GM23338 (cell line): Measurements from ENCODE around the gene VIPR1. TPM values are rescaled to one million over a fixed set of nuclear protein-coding genes. Genes with fewer than 3 reads are reported as not detected.

Experiments
- ATAC-seq: fragments of 200-7000 bp; cut with Tn5 transposase; 3 replicates; pipeline ENCODE4 v1.9.1; 2020
- DNase-seq: peaks from one replicate; pipeline ENCODE4 v3.0.0-alpha.2; 2015; ENCODE audit warnings: low spot score
- H2AFZ ChIP-seq: fragments of 200-600 bp; sonication (generic); 2 replicates; pipeline ENCODE4 v1.8.0; 2016; ENCODE audit warnings: antibody characterized with exemption, mild to moderate bottlenecking, moderate library complexity
- H3F3A ChIP-seq: fragments of 200-600 bp; sonication (generic); replicated peaks from 2 replicates; pipeline ENCODE4 v1.8.0; 2017; ENCODE audit warnings: antibody characterized with exemption, mixed run types, low read depth
- H3K27ac ChIP-seq: fragments of 200-600 bp; sonication (generic); 2 replicates; pipeline ENCODE4 v1.6.1; 2016; ENCODE audit warnings: low read depth
- H3K27me3 ChIP-seq: fragments of 200-600 bp; sonication (generic); 2 replicates; pipeline ENCODE4 v1.8.0; 2016; ENCODE audit warnings: mild to moderate bottlenecking, mixed run types, moderate library complexity; ENCODE audit not compliant: insufficient read depth
- H3K36me3 ChIP-seq: fragments of 200-600 bp; sonication (generic); 2 replicates; pipeline ENCODE4 v1.8.0; 2016; ENCODE audit warnings: mild to moderate bottlenecking; ENCODE audit not compliant: insufficient read depth
- H3K4me1 ChIP-seq: fragments of 200-600 bp; sonication (generic); 2 replicates; pipeline ENCODE4 v1.8.0; 2016; ENCODE audit warnings: mild to moderate bottlenecking, moderate library complexity; ENCODE audit not compliant: insufficient read depth
- H3K4me2 ChIP-seq: fragments of 200-600 bp; sonication (generic); 2 replicates; pipeline ENCODE4 v1.7.1; 2017; ENCODE audit warnings: mixed run types
- H3K4me3 ChIP-seq: fragments of 200-600 bp; sonication (generic); 2 replicates; pipeline ENCODE4 v1.6.1; 2016; ENCODE audit warnings: mixed run types
- H3K79me2 ChIP-seq: fragments of 200-600 bp; sonication (generic); replicated peaks from 2 replicates; pipeline ENCODE4 v1.8.0; 2017; ENCODE audit warnings: mild to moderate bottlenecking; ENCODE audit not compliant: insufficient read depth
- H3K9me2 ChIP-seq: fragments of 200-600 bp; sonication (generic); 2 replicates; pipeline ENCODE4 v1.8.0; 2017; ENCODE audit not compliant: insufficient read depth
- H4K20me1 ChIP-seq: fragments of 200-600 bp; sonication (generic); replicated peaks from 2 replicates; pipeline ENCODE4 v1.8.0; 2017; ENCODE audit warnings: mild to moderate bottlenecking; ENCODE audit not compliant: insufficient read depth
- H3K27ac Mint-ChIP-seq: 2 replicates; pipeline ENCODE4 v1.8.0; 2020; ENCODE audit warnings: inconsistent platforms, mild to moderate bottlenecking, moderate library complexity, mixed read lengths
- H3K27me3 Mint-ChIP-seq: 3 replicates; pipeline ENCODE4 v1.8.0; 2022; ENCODE audit warnings: low read depth, mild to moderate bottlenecking, moderate library complexity, mixed read lengths, inconsistent platforms; ENCODE audit not compliant: insufficient read depth, poor library complexity
- H3K36me3 Mint-ChIP-seq: 3 replicates; pipeline ENCODE4 v1.8.0; 2021; ENCODE audit warnings: low read depth, mild to moderate bottlenecking, inconsistent platforms, moderate library complexity, mixed read lengths
- H3K4me1 Mint-ChIP-seq: 3 replicates; pipeline ENCODE4 v1.8.0; 2020; ENCODE audit warnings: mild to moderate bottlenecking, inconsistent platforms, mixed read lengths
- H3K4me3 Mint-ChIP-seq: 3 replicates; pipeline ENCODE4 v1.8.0; 2021; ENCODE audit warnings: moderate library complexity, mild to moderate bottlenecking, inconsistent platforms, mixed read lengths
- H3K9me3 Mint-ChIP-seq: 3 replicates; pipeline ENCODE4 v1.8.0; 2020; ENCODE audit warnings: moderate library complexity, mild to moderate bottlenecking, inconsistent platforms, mixed read lengths
- CTCF ChIP-seq, 2 experiments: fragments of 200-600 bp in 1 of 2; sonication (generic) in 1 of 2; conservative IDR thresholded peaks; 2 replicates each; pipeline versions ENCODE4 v1.5.1 to v1.6.1; 2016 to 2017; ENCODE audit warnings: antibody characterized with exemption in 2 of 2, low read depth in 2 of 2, mild to moderate bottlenecking in 2 of 2, moderate library complexity in 1 of 2
- ETS1 ChIP-seq: IDR thresholded peaks from 2 replicates; pipeline ENCODE4 v1.6.1; 2016; ENCODE audit warnings: antibody characterized with exemption
- EZH2 ChIP-seq: fragments of 200-600 bp; sonication (generic); IDR thresholded peaks from one replicate; pipeline ENCODE4 v1.8.0; 2017; ENCODE audit warnings: antibody characterized with exemption, mild to moderate bottlenecking, low read depth; ENCODE audit not compliant: unreplicated experiment
- EZH2phosphoT487 ChIP-seq: fragments of 200-600 bp; sonication (generic); IDR thresholded peaks from one replicate; pipeline ENCODE4 v1.8.1; 2018; ENCODE audit warnings: antibody characterized with exemption; ENCODE audit not compliant: unreplicated experiment
- JUNB ChIP-seq: IDR thresholded peaks from one replicate; pipeline ENCODE4 v1.6.1; 2016; ENCODE audit warnings: antibody characterized with exemption; ENCODE audit not compliant: unreplicated experiment
- REST ChIP-seq: IDR thresholded peaks from one replicate; pipeline ENCODE4 v1.6.1; 2018; ENCODE audit warnings: antibody characterized with exemption; ENCODE audit not compliant: unreplicated experiment
- STAT1 ChIP-seq: IDR thresholded peaks from one replicate; pipeline ENCODE4 v1.6.1; 2016; ENCODE audit warnings: antibody characterized with exemption; ENCODE audit not compliant: unreplicated experiment
- ZNF114 ChIP-seq: fragments of 250-450 bp; sonication (Bioruptor Pico); IDR thresholded peaks from 2 replicates; pipeline ENCODE4 v1.5.0; 2020; ENCODE audit warnings: mild to moderate bottlenecking, moderate library complexity
- ZNF331 ChIP-seq: fragments of 250-450 bp; sonication (Bioruptor Pico); IDR thresholded peaks from 2 replicates; pipeline ENCODE4 v1.5.0; 2020; ENCODE audit warnings: low read depth, mild to moderate bottlenecking, moderate library complexity
- polyA plus RNA-seq: library from polyadenylated mRNA; unstranded; fragments of >200 nt; fragmentation: Nextera tagmentation; extraction: Ambion mirVana; gene quantifications from 2 replicates; pipeline ENCODE4 v1.2.1, GENCODE V29; 2016
- total RNA-seq: library from RNA; depleted of rRNA; stranded (reverse); fragments of >200 nt; shearing (Covaris generic); gene quantifications from 2 replicates; pipeline ENCODE4 v1.2.3, GENCODE V29; 2014

Gene VIPR1
- total and polyA plus RNA-seq, 2 experiments from 2014 or later: 6.3 to 19.3 TPM

- H3K9me3 Mint-ChIP-seq: peaks cover 3% of the 10 kb centered on the region; the same call in 1 of the 3 replicates
- H3F3A ChIP-seq: no peaks in the 10 kb centered on the region
- H3K4me2 ChIP-seq: no peak overlapping the region
- H3K4me1 Mint-ChIP-seq: peaks cover 38% of the 10 kb centered on the region
- peaks cover 42% of the 10 kb centered on the region for H3K27me3 Mint-ChIP-seq
- H3K36me3 Mint-ChIP-seq: no peaks in the 10 kb centered on the region; the same call in 2 of the 3 replicates
- H3K9me2 ChIP-seq: no peaks in the 10 kb centered on the region
- ATAC-seq: no peak
- H3K27ac ChIP-seq: no peak overlapping the region
- no peak overlapping the region for H2AFZ ChIP-seq
- H3K27me3 ChIP-seq: peaks cover 45% of the 10 kb centered on the region
- H3K79me2 ChIP-seq: no peaks in the 10 kb centered on the region
- DNase-seq: no peak
- H3K27ac Mint-ChIP-seq: no peak overlapping the region
- peaks cover 17% of the 10 kb centered on the region for H3K4me1 ChIP-seq
- TF ChIP-seq STAT1 (no peak), CTCF (conservative IDR thresholded peaks at IDR 0.05; ENCODE audit: low read depth in 2 of 2) (no peak), ZNF331 (CRISPR knock-in tag) (no peak), JUNB (no peak), ZNF114 (CRISPR knock-in tag) (no peak), ETS1 (no peak), REST (no peak), EZH2phosphoT487 (no peak), EZH2 (no peak)
- H3K4me3 Mint-ChIP-seq: peak overlapping the region; percentile 14; the same call in 2 of the 3 replicates
- H4K20me1 ChIP-seq: no peaks in the 10 kb centered on the region; the same call in 1 of the 2 replicates
- H3K36me3 ChIP-seq: no peaks in the 10 kb centered on the region
- no peak overlapping the region for H3K4me3 ChIP-seq
Observed at GRCh38 chr3:42503957-42504333, 1.5 kb downstream of the VIPR1 start.
